GM23338 (cell line): ENCODE measurements around the gene AKAP1. TPM values are rescaled to one million over a fixed set of nuclear protein-coding genes. Genes with fewer than 3 reads are reported as not detected.

Source experiments
- ATAC-seq: fragments of 200-7000 bp; cut with Tn5 transposase; 3 replicates; pipeline ENCODE4 v1.9.1; 2020
- DNase-seq: peaks from one replicate; pipeline ENCODE4 v3.0.0-alpha.2; 2015; ENCODE audit warnings: low spot score
- H2AFZ ChIP-seq: fragments of 200-600 bp; sonication (generic); 2 replicates; pipeline ENCODE4 v1.8.0; 2016; ENCODE audit warnings: antibody characterized with exemption, mild to moderate bottlenecking, moderate library complexity
- H3F3A ChIP-seq: fragments of 200-600 bp; sonication (generic); replicated peaks from 2 replicates; pipeline ENCODE4 v1.8.0; 2017; ENCODE audit warnings: antibody characterized with exemption, mixed run types, low read depth
- H3K27ac ChIP-seq: fragments of 200-600 bp; sonication (generic); 2 replicates; pipeline ENCODE4 v1.6.1; 2016; ENCODE audit warnings: low read depth
- H3K27me3 ChIP-seq: fragments of 200-600 bp; sonication (generic); 2 replicates; pipeline ENCODE4 v1.8.0; 2016; ENCODE audit warnings: mild to moderate bottlenecking, mixed run types, moderate library complexity; ENCODE audit not compliant: insufficient read depth
- H3K36me3 ChIP-seq: fragments of 200-600 bp; sonication (generic); 2 replicates; pipeline ENCODE4 v1.8.0; 2016; ENCODE audit warnings: mild to moderate bottlenecking; ENCODE audit not compliant: insufficient read depth
- H3K4me1 ChIP-seq: fragments of 200-600 bp; sonication (generic); 2 replicates; pipeline ENCODE4 v1.8.0; 2016; ENCODE audit warnings: mild to moderate bottlenecking, moderate library complexity; ENCODE audit not compliant: insufficient read depth
- H3K4me2 ChIP-seq: fragments of 200-600 bp; sonication (generic); 2 replicates; pipeline ENCODE4 v1.7.1; 2017; ENCODE audit warnings: mixed run types
- H3K4me3 ChIP-seq: fragments of 200-600 bp; sonication (generic); 2 replicates; pipeline ENCODE4 v1.6.1; 2016; ENCODE audit warnings: mixed run types
- H3K79me2 ChIP-seq: fragments of 200-600 bp; sonication (generic); replicated peaks from 2 replicates; pipeline ENCODE4 v1.8.0; 2017; ENCODE audit warnings: mild to moderate bottlenecking; ENCODE audit not compliant: insufficient read depth
- H3K9me2 ChIP-seq: fragments of 200-600 bp; sonication (generic); 2 replicates; pipeline ENCODE4 v1.8.0; 2017; ENCODE audit not compliant: insufficient read depth
- H4K20me1 ChIP-seq: fragments of 200-600 bp; sonication (generic); replicated peaks from 2 replicates; pipeline ENCODE4 v1.8.0; 2017; ENCODE audit warnings: mild to moderate bottlenecking; ENCODE audit not compliant: insufficient read depth
- H3K27ac Mint-ChIP-seq: 2 replicates; pipeline ENCODE4 v1.8.0; 2020; ENCODE audit warnings: inconsistent platforms, mild to moderate bottlenecking, moderate library complexity, mixed read lengths
- H3K27me3 Mint-ChIP-seq: 3 replicates; pipeline ENCODE4 v1.8.0; 2022; ENCODE audit warnings: low read depth, mild to moderate bottlenecking, moderate library complexity, mixed read lengths, inconsistent platforms; ENCODE audit not compliant: insufficient read depth, poor library complexity
- H3K36me3 Mint-ChIP-seq: 3 replicates; pipeline ENCODE4 v1.8.0; 2021; ENCODE audit warnings: low read depth, mild to moderate bottlenecking, inconsistent platforms, moderate library complexity, mixed read lengths
- H3K4me1 Mint-ChIP-seq: 3 replicates; pipeline ENCODE4 v1.8.0; 2020; ENCODE audit warnings: mild to moderate bottlenecking, inconsistent platforms, mixed read lengths
- H3K4me3 Mint-ChIP-seq: 3 replicates; pipeline ENCODE4 v1.8.0; 2021; ENCODE audit warnings: moderate library complexity, mild to moderate bottlenecking, inconsistent platforms, mixed read lengths
- H3K9me3 Mint-ChIP-seq: 3 replicates; pipeline ENCODE4 v1.8.0; 2020; ENCODE audit warnings: moderate library complexity, mild to moderate bottlenecking, inconsistent platforms, mixed read lengths
- CREB1 ChIP-seq: fragments of 250-450 bp; sonication (Bioruptor Pico); IDR thresholded peaks from 2 replicates; pipeline ENCODE4 v1.5.0; 2020; ENCODE audit warnings: low read depth, mild to moderate bottlenecking, moderate library complexity
- CTCF ChIP-seq, 2 experiments: fragments of 200-600 bp in 1 of 2; sonication (generic) in 1 of 2; conservative IDR thresholded peaks; 2 replicates each; pipeline versions ENCODE4 v1.5.1 to v1.6.1; 2016 to 2017; ENCODE audit warnings: antibody characterized with exemption in 2 of 2, low read depth in 2 of 2, mild to moderate bottlenecking in 2 of 2, moderate library complexity in 1 of 2
- ETS1 ChIP-seq: IDR thresholded peaks from 2 replicates; pipeline ENCODE4 v1.6.1; 2016; ENCODE audit warnings: antibody characterized with exemption
- EZH2 ChIP-seq: fragments of 200-600 bp; sonication (generic); IDR thresholded peaks from one replicate; pipeline ENCODE4 v1.8.0; 2017; ENCODE audit warnings: antibody characterized with exemption, mild to moderate bottlenecking, low read depth; ENCODE audit not compliant: unreplicated experiment
- EZH2phosphoT487 ChIP-seq: fragments of 200-600 bp; sonication (generic); IDR thresholded peaks from one replicate; pipeline ENCODE4 v1.8.1; 2018; ENCODE audit warnings: antibody characterized with exemption; ENCODE audit not compliant: unreplicated experiment
- JUNB ChIP-seq: IDR thresholded peaks from one replicate; pipeline ENCODE4 v1.6.1; 2016; ENCODE audit warnings: antibody characterized with exemption; ENCODE audit not compliant: unreplicated experiment
- NANOG ChIP-seq: IDR thresholded peaks from 2 replicates; pipeline ENCODE4 v1.6.1; 2016; ENCODE audit warnings: antibody characterized with exemption, borderline replicate concordance
- POLR2AphosphoS5 ChIP-seq: IDR thresholded peaks from 2 replicates; pipeline ENCODE4 v1.6.1; 2016; ENCODE audit warnings: antibody characterized with exemption, low read depth
- REST ChIP-seq: IDR thresholded peaks from one replicate; pipeline ENCODE4 v1.6.1; 2018; ENCODE audit warnings: antibody characterized with exemption; ENCODE audit not compliant: unreplicated experiment
- STAT1 ChIP-seq: IDR thresholded peaks from one replicate; pipeline ENCODE4 v1.6.1; 2016; ENCODE audit warnings: antibody characterized with exemption; ENCODE audit not compliant: unreplicated experiment
- ZNF114 ChIP-seq: fragments of 250-450 bp; sonication (Bioruptor Pico); IDR thresholded peaks from 2 replicates; pipeline ENCODE4 v1.5.0; 2020; ENCODE audit warnings: mild to moderate bottlenecking, moderate library complexity
- ZNF331 ChIP-seq: fragments of 250-450 bp; sonication (Bioruptor Pico); IDR thresholded peaks from 2 replicates; pipeline ENCODE4 v1.5.0; 2020; ENCODE audit warnings: low read depth, mild to moderate bottlenecking, moderate library complexity
- polyA plus RNA-seq: library from polyadenylated mRNA; unstranded; fragments of >200 nt; fragmentation: Nextera tagmentation; extraction: Ambion mirVana; gene quantifications from 2 replicates; pipeline ENCODE4 v1.2.1, GENCODE V29; 2016
- total RNA-seq: library from RNA; depleted of rRNA; stranded (reverse); fragments of >200 nt; shearing (Covaris generic); gene quantifications from 2 replicates; pipeline ENCODE4 v1.2.3, GENCODE V29; 2014

Gene AKAP1
- total and polyA plus RNA-seq, 2 experiments from 2014 or later: 19.6 to 45.9 TPM

GRCh38 chr17:57158325-57158724 lies 73.3 kb downstream of the AKAP1 start (continued):
- TF ChIP-seq CTCF (conservative IDR thresholded peaks at IDR 0.05; ENCODE audit: low read depth in 2 of 2) (no peak), ZNF331 (CRISPR knock-in tag) (no peak), EZH2 (no peak), POLR2AphosphoS5 (no peak), NANOG (no peak), STAT1 (no peak), JUNB (no peak), ETS1 (no peak)

- H2AFZ ChIP-seq: peak overlapping the region; percentile 52
- H3K4me1 ChIP-seq: no peaks in the 10 kb centered on the region
- H3K36me3 Mint-ChIP-seq: no peaks in the 10 kb centered on the region
- no peak overlapping the region for H3K27ac Mint-ChIP-seq
- DNase-seq (no peak), ATAC-seq (no peak)
- H3K4me1 Mint-ChIP-seq: peaks cover 2% of the 10 kb centered on the region; the same call in 1 of the 3 replicates
- no peaks in the 10 kb centered on the region for H3F3A ChIP-seq
- H3K9me2 ChIP-seq: no peaks in the 10 kb centered on the region; the same call in 1 of the 2 replicates
- H3K27me3 ChIP-seq: no peaks in the 10 kb centered on the region
- H4K20me1 ChIP-seq: no peaks in the 10 kb centered on the region
- H3K27me3 Mint-ChIP-seq: peaks cover 1% of the 10 kb centered on the region
- H3K4me3 ChIP-seq: no peak overlapping the region
- H3K27ac ChIP-seq: no peak overlapping the region
- H3K4me2 ChIP-seq: no peak overlapping the region
- H3K4me3 Mint-ChIP-seq: no peak overlapping the region
- no peaks in the 10 kb centered on the region for H3K79me2 ChIP-seq
- no peaks in the 10 kb centered on the region for H3K36me3 ChIP-seq
- peaks cover 5% of the 10 kb centered on the region; the same call in 2 of the 3 replicates for H3K9me3 Mint-ChIP-seq
- TF ChIP-seq REST (no peak), JUNB (no peak), ZNF331 (CRISPR knock-in tag) (no peak), ZNF114 (CRISPR knock-in tag) (no peak), STAT1 (no peak), CREB1 (no peak), NANOG (no peak), CTCF (conservative IDR thresholded peaks at IDR 0.05; ENCODE audit: low read depth in 2 of 2) (no peak), POLR2AphosphoS5 (no peak), EZH2 (no peak), EZH2phosphoT487 (no peak), ETS1 (no peak)
These were observed 73.7 kb downstream of the AKAP1 start for GRCh38 chr17:57158795-57159194.
